ENCODE results near the gene ZFAND3.

ZFAND3 gene

DNA sequence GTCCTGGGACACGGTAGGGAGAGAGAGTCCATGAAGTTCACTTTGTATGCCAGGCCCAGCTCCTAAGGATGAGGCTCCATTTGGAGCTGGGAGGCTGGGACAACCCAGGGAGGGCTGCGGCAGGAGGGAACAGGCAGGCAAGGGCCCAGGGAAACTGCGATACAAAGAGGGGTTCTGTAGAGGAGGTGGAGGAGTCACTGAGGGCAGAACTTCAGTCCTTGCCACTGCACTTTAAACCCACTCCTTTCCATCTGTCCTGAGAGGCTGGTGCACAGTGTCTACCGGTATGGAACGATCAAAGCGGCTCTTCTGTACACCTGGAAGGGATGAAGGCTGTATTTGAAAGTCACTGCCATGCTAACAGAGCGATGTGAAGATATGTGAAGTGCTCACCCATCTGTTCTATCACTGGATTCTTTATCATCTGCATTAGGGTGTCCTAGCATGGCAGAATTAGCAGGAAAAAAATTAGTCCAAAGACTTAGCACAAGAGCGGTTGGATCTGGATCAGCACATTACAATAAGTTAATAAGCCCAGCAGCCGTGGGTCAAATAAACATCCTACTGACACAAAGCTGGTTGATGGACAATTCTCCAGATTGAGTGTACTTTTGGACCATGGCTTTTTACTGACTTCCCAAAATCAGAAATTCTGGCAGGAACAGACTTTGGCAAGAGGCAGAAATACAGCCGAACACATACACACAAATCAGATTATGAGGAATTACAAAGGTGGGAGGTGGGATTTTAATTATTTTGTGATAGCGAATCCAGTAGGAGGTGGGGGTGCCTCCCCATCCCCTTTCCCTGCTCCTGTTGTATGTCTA is 20.9 kb upstream of the ZFAND3 start:
- DNase-seq (ENCODE audit: low read depth): no peak

- DNase-seq (ENCODE audit: low read depth): no peak
Observed at GRCh38 chr6:37799263-37799644, 20.3 kb upstream of the ZFAND3 start.

GRCh38 chr6:37800703-37801604 is 18.6 kb upstream of the ZFAND3 start:
- DNase-seq (ENCODE audit: low read depth): no peak

- no peak for DNase-seq (ENCODE audit: low read depth)
Observed at GRCh38 chr6:37801605-37801940, 18.0 kb upstream of the ZFAND3 start.

GRCh38 chr6:37802810-37803209 is 16.7 kb upstream of the ZFAND3 start:
- DNase-seq (ENCODE audit: low read depth): no peak

GRCh38 chr6:37804586-37804985 is 14.9 kb upstream of the ZFAND3 start:
- DNase-seq (ENCODE audit: low read depth): no peak

- DNase-seq (ENCODE audit: low read depth): no peak
Observed at GRCh38 chr6:37806213-37806612, 13.3 kb upstream of the ZFAND3 start.

DNA sequence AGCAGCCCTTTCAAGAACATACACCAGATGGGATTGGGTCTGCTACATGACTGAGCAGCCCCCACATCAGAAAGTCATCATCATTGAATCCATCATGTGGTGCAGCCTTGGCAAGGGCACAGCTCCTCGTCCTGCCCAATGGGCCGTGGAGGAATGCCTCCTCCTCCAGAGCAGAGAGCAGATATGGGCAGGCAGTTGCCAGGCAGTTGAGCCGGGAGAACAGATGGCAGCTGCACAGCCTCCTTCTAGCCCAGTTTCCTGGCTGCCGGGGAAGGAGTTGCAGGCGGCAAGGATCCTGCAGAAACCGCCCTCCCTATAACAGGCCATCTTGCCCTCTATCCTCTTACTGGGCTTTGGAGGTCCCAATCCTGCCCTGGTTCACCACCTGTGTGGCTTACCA is 11.9 kb upstream of the ZFAND3 start:
- no peak for DNase-seq (ENCODE audit: low read depth)

DNA sequence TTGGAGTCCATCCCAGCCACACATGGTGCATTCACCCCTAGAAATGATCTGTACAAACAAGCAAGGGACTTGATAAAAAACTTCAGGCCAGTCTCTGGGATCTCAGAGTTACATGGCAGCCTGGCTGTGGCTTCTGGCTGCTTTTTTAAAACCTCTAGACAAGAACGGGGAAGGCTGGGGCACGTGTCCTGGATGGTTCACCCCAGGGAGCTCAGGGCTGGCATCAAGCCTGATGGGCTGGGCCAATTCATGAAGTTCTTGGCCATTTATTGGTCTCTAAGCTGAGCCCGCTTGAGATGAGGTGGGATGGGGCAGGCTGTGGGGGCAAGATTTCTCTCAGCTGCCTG is 10.4 kb upstream of the ZFAND3 start:
- DNase-seq (ENCODE audit: low read depth): no peak

DNA sequence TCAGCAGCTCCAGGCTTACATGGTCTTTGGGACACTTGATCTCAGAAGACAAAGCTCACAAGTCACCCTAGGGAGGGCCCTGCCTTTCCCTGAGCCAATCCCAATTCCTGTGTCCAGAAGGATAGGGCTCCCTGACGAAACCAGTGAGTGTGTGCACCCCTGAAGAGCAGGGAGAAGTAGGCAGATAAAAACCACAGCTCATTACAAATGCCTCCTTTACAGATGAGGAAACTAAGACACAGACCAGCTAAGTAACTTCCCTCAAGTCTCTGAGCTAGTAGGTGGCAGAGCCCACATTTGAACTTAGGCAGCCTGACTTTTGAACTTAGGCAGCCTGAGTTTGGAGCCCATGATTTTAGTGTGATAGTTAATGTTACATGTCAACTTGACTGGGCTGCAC is 6.7 kb upstream of the ZFAND3 start:
- DNase-seq (ENCODE audit: low read depth): no peak

GRCh38 chr6:37814374-37814773 is 5.2 kb upstream of the ZFAND3 start:
- DNase-seq (ENCODE audit: low read depth): no peak

DNA sequence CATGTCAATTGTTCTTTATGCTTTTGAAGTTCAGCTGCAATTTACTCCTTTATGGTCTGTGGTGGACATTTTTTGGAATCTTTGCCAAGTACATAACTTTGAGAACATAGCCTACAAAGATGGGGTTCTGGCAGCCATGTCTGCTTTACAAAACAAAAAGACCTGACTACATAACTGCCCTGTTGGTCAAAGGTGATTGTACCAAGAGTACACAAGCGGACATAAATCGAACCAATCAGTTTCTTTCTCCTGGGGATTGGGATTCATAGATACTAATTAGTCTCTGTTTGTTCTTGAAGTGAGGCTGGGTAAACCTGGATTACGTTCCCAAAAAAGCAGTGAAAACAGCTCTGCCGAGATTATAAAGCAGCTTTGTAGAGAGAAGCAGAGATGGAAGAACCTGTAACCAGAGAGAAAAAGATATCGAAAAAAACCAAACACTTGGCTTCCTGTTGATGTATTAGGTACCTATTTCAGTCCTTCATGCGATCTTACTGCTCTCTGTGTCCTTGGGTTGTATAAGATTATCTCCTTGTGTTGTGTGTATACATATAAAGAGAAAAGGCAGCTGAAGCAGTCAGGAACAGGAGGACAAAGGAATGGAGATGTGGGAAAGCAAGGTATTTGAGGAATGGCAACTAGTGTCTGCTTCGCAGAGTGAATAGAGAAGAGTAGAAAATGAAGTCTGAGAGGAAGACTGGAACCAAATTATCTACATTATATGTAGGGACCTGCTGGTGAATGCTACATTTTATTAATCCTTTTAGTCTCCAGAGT is 2.7 kb upstream of the ZFAND3 start:
- DNase-seq (ENCODE audit: low read depth): no peak

DNA sequence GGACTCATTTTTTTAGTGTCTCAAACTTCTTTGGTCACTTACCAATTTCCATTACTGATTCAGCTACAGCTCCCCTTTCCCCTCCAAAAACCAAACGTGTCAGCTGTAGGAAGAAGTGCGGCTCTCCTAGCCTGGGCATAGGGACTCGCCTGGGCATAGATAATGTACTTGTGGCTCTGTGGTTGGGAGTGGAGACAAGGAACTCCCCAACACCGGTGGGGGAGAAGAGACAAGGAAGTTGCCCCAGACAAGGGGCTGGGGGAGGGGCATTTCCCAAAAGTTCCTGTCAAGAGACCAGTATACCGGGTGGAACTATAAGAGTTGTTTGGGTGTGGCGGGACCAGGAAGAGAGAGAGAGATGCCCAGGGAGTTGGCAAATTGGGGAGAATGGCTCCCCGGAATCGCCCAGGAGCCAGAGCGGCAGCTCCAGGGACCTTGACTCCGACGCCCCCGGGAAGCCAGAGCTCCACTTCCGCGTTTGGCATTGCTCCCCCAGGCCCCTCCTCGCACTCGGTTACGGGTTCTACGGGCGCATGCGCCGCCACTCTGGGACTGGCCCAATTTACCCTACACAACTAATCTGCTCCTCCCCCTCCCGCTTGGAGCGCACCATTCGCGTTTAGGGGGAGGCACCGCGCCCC is 871 bp upstream of the ZFAND3 start:
- DNase-seq (ENCODE audit: low read depth): peak; percentile 90

DNA sequence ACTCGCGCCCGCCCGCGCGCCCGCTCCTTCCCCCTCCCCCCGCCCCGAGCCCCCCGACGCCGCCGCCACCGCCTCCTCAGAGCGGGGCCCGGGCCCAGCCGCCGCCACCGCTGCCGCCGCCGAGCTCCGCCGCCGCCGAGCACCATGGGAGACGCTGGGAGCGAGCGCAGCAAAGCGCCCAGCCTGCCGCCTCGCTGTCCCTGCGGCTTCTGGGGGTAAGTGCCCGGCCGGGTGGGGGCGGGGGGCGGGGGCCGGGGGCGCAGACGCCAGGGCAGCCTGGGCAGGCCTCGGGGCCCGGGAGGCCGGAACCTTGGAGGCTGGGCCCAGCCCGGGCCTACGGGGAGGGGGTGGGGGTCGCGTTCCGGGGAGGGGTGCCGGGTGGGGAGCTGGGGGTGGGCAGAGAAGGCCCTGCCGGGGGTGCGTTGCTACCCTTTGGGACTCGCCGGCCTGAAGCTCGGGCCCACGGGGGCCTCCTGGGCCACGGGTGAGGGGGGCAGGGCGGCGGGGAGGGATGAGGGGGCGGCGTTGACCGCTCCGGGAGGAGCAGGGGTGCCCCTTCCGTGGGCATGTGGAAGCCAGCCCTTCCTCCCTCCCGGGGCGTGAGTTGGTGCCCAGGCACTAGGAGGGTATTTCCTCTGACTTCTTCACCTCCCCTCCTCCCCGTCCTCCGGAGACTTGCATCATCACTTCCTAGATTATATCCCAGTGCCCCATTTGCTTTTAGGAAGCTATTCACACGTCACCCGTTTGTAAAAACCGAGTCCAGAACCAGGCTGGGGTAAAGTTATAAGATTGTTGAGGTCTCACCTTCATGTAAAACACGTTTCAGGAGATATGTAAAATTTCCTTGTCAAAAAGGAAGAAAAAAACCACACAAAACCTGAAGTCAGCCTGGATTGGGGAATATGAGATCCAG is 533 bp downstream of the ZFAND3 start:
- peak; percentile 11 for DNase-seq (ENCODE audit: low read depth)

DNA sequence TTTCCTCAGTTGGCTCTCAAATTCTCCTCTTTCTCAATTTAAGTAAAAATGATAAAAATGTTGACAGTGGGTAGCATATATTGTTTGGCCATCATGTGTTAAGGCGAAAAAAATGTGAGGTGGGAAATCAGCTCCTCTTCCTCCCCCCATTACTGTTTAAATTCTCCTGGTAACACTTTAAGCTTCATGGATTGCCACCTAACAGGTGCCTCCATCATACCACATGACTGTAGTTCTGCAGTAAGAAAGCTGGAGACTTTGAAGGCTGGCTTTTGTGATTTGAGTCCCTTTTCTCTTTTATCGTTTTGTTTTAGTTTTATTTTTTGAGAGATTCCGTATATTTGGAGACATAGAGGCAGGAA is 1.2 kb downstream of the ZFAND3 start:
- no peak for DNase-seq (ENCODE audit: low read depth)

GRCh38 chr6:37821446-37821845 is 1.9 kb downstream of the ZFAND3 start:
- no peak for DNase-seq (ENCODE audit: low read depth)

DNA sequence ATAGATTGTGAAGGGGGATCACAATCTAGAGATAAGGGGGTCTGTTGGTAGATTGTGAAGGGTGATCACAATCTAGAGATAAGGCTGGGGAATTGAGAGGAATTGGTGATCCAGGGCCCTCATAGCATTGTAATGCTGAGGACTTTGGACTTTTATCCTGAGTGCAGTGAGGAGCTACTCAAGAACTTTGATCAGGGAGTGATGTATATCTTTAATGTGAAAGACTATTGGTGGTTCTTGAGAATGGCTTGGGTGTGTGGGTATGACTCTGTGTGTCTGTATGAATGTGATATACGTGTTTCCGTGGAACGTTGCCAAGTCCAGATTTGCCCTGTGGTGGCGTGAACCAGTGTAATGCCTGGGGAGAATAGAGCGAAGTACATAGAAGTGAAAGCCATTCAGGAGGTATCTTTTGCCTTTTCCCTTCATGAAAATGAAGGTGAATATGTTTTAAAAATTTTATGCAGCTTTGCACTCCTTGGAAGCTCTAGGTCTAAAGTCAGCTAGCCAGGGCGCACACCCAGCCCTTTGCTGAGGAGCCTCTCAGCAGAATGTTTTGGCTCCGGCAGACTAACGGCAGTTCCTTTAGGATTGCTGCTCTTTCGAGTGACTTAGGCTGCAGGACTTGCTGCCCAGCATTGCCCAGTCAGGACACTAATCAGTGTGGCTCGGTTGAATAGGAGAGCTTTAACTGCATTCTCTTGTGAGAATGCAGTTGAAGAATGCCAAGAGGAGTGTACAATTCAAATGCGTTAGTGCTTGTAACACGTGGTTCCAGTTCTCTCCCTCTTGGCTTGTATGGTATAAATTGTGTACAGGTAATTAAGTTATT is 3.5 kb downstream of the ZFAND3 start:
- peak; percentile 26 for DNase-seq (ENCODE audit: low read depth)

- DNase-seq (ENCODE audit: low read depth): no peak
Observed at GRCh38 chr6:37824170-37824569, 4.6 kb downstream of the ZFAND3 start.

DNA sequence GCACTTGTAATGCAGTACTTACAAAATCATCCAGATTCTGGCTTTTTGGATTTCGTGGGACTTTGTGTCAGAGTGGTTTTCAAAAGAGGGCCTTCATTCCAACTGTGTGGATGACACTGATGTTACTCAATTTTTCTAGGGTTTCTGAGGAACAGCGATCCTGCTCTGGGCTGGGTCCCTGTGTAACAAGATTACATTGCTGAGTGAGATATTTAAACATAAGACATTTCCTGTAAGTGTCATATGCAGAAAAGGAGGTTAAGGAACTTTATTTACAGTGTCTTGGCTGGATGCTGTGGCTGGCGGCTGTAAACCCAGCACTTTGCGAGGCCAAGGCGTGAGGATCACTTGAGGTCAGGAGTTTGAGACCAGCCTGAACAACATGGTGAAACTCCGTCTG is 6.7 kb downstream of the ZFAND3 start:
- no peak for DNase-seq (ENCODE audit: low read depth)

- DNase-seq (ENCODE audit: low read depth): no peak
Observed at GRCh38 chr6:37826993-37827392, 7.5 kb downstream of the ZFAND3 start.
